CD4-positive, alpha-beta T cell treated with Interleukin-6 for 4 hours (primary cell): Measurements from ENCODE around the gene TCF15.
"Not testable (repeated sequence)": the region's sequence is repeated elsewhere in the genome, so short reads cannot be mapped to it uniquely, and the experiment has no call there.

ENCODE experiments used
- DNase-seq: peaks from one replicate; pipeline ENCODE4 v3.0.0-alpha.2; 2020; ENCODE audit warnings: mixed read lengths

TCF15 gene

GRCh38 chr20:610130-611046 is at the start of gene TCF15:
TCF15 (minus strand) TSS chr20:610309; CDS start chr20:610237, 72 bp downstream.
- DNase-seq: no peak

GRCh38 chr20:658731-659291 is 48.7 kb upstream of the TCF15 start:
- no peak for DNase-seq

DNA sequence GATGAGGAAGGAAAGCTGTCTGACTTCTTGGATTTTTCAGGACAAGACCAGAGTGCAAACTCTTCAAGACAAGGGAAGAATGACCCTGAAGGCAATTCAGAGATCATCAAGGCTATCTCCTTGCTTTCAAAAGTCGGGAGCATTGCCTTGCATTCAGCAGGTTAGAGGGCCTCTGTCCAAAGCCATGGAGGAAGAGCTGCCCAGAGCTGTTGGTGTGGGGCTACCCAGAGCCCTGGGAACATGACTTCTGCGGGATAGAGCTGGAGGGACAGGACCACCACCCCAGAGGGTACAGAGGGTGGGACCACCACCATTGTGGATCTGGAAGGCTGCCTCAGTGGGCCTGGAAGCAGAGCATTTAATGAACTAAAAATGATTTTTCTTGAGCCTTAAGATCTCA is 48.1 kb upstream of the TCF15 start:
- DNase-seq: no peak

- no peak for DNase-seq
Observed at GRCh38 chr20:655726-656624, 45.9 kb upstream of the TCF15 start.

GRCh38 chr20:654417-654750 is 44.3 kb upstream of the TCF15 start:
- DNase-seq: no peak

DNA sequence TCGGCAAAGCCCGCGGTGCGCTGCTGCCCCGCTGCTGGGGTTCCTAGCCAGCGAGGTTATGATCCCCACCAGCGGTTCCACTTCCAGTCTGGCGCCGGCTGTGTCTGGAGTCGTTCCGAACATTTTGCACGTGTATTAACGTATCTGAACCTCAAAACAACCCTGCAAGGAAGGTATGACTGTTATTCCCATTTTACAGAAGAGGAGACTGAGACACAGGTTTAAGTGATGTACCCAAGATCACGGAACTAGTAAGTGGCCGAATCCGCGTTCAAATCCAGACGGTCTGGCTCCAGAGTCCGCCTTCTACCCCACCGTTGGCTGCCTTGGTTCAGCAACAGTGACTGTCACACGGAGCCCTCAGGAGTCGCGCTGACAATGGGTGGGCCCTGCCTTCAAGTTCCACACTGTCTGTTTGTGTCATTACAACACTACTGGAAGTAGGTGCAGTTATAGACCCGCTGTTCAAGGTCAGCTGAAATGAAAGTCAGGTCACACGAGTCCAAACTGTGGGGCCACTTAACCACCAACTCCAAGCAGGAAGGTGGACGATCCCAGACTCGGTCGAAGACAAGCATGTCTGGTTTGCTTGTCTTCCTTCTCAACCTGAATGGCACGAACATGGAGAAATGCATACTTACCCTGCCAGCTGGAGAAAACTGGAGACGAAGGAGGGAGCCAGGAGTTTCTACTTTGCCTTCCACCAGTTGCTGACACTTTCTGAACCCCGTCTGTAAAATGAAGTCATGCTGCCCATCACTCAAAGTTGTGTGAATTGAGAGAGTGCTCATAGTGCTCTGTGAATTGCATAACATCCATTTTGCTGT is 43.7 kb upstream of the TCF15 start:
- DNase-seq: no peak

- peak; percentile 84 for DNase-seq
Observed at GRCh38 chr20:653110-653589, 43.0 kb upstream of the TCF15 start, which contains the start of gene SRXN1. SRXN1 (minus strand) TSS chr20:653200; CDS start chr20:653185, 15 bp downstream.

- peak; percentile 7 for DNase-seq
Observed at GRCh38 chr20:652615-653109, 42.6 kb upstream of the TCF15 start.

- no peak for DNase-seq
Observed at GRCh38 chr20:651713-652614, 41.9 kb upstream of the TCF15 start.

DNA sequence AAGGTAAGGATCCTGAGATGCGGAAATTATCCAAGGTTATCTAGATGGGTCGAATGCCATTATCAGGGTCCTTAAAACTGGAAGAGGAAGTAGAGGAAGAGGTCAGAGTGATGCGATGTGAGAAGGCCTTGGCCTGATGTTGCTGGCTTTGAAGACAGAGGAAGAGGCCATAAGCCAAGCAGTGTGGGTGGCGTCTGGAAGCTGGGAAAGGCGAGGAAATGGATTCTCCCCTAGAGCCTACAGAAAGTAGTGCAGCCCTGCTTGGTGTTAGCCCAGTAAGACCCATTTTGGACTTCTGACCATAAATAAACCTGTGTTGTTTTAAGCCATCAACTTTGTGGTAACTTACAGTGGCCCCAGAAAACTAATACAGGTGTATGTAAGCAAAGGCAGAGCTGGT is 40.8 kb upstream of the TCF15 start:
- DNase-seq: no peak

DNA sequence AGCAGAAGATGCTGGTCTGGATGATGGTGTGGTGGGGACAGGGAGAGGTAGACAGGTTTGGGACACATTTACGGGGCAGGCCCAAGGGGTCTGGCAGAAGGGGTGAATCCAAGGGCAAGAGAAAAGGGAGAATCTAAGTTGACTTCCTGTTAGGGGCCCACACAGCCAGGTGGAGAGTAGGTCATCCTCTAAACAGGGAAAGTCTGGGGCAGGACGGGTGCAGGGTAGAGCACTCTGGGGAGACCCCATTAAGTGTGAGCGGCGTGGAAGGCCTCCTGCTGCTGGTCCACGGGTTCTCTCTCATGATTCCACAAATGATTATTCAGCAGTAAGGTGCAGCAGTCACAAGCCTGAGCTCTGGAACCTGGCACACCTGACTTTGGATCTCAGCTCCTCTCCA is 40.2 kb upstream of the TCF15 start:
- no peak for DNase-seq

DNA sequence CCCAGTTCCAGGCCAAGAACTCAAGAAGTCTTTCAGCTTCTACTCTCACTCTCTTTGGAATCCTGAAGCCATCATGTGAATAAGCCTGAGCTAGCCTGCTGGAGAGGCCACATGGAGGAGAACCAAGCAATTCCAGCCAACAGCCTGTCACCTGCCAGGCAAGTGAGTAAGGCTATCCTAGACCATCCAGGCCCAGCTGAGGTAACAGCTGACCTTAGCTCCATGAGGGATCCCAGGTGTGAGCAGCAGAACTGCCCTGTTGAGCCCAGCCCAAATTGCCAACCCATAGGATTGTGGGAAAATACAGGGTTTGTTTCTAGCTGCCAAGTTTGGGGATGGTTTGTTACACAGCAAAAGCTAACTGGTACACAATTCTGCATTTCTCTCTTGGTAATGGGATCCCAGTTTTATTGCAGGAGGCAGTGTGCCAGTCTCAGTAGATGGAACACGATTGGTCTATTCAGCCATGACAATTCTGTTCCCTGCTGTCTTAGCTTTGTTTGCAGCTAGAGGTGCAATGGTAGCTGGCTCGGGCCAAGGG is 37.4 kb upstream of the TCF15 start:
- no peak for DNase-seq

DNA sequence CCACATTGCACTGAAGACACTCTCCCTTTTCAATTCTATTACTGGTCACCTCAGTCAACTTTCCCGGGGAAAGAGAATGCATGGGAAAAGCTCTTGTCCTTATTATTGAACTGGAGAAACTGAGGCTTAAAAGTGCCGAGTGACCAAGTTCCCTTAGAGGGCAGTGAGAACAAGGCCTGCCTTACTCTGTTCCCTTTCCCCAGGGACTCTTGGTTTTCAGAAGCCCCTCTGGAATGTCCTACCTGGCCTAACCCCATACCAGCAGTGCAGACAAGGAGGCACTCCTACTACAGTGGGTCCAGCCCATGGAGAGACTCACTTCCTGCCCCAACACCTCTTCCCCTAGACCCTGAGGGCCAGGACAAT is 36.7 kb upstream of the TCF15 start:
- DNase-seq: no peak

DNA sequence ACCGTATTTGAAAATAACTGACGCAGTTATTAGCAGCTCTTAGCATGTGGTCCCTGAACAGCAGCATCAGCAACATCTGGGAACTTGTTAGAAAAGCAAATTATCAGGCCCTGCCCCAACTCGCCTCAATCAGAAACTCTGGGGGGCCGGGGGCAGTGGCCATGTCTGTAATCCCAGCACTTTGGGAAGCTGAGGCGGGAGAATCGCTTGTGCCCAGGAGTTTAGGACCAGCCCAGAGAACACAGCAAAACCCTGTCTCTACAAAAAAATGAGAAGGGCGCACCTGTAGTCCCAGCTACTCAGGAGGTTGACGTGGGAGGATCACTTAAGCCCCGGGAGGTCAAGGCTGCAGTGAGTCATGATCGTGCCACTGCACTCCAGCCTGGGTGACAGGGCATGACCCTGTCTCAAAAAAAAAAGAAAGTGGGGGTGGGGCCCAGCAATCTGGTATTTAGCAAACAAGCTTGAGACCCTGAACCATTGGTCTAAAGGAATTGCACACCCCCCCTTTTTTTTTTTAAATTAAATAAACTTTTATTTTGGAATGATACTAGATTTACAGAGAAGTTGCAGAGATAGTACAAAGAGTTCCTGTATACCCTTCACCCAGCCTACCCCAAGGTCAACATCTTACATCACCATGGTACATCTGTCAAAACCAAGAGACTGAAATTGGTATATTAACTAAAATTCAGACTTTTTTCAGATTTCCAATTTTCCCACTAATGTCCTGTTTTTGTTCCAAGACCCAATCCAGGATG is 36.2 kb upstream of the TCF15 start:
- DNase-seq: no peak

DNA sequence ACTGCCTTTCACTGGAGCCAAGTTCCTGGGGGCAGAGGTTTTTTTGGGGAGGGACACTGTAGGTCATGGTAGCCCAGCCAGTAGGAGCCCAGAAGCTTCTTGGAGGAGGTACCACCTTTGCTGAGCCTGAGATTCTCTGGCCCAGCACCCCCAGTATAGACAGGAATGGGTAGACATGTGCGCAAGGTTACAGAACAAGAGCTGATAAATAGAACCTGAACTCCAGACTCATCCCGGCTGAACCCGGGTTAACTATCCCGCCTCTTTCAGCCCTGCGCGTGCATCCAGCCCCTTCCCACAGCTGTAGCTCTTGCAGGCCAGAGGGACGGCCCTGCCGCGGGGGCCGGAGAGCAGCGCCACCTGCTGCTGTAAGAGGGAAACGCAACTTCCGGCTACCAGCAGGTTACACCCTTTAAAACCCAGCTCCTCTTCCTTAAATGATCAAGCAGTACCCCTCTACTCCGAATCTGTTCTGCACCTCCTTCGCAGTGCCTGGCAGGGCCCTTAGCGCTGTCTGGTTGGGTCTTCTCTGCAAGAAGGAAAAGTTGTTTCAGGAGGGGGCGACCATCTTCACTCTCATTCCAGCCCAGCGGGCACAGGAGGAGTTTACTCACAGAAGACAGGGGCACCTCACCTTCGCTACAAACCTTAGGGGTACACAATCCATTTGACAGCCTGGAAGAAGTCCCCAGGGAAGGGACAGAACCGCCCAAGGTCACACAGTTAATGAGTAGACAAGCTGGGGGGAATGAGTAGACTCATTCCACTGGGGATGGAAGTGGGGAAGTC is 35.4 kb upstream of the TCF15 start:
- DNase-seq: peak; percentile 65

DNA sequence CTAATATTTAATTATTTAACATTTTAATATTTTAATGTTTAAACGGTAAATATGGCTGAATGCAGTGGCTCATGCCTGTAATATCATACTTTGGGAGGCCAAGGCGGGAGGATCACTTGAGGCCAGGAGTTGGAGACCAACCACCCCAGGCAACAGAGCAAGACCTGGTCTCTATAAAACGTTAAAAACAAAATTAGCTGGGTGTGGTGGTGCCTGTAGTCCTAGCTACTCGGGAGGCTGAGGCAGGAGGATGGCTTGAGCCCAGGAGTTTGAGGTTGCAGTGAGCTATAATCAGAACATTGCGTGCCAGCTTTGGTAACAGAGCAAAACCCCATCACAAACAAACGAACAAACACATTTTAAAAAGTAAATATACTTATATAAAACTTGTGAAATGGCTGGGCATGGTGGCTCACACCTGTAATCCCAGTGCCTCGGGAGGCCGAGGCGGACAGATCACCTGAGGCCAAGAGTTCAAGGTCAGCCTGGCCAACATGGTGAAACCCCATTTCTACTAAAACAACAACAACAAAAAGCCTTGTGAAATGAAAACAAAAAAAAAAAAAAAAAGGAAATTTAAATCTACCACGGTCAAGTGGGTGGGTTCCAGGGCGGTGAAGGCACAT is 34.7 kb upstream of the TCF15 start:
- DNase-seq: no peak

DNA sequence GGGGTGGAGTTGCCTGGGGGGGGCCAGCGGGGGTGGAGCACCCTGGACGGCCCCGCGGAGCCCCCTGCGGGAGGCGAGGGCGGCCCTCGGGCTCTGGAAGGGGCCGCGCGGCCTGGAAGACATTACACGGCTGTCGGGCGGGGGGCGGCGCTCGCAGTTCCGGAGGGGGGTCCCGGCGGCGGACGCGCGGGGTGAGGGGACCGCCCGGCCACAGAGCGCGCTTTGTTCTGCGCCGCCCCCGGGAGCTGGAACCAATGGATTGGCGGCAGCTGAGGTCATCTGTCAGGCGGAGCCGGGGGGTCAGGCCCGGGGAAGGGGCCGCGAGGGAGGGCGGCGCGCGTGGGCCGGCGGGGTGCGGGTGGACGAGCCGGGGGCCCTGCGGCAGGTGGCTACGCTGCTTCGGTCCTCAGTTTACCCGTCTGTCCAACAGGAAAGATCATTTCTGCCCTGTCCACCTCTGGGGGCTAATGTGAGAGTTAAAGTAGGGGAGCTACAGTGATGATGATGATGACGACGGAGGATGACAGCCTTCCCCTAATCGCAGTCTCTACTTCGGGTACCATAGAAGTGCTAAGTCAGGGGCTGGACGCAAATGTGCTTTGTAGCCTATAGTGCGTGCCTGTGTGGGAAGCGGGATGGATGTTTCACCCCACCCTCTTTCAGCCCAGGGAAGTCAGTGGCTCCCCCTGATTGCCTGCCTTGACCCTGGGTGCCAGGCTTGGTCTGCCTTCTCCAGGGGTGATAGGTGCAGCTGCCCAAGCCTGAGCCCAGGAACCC is 32.5 kb upstream of the TCF15 start:
- DNase-seq: peak; percentile 4

GRCh38 chr20:642013-642397 is 31.9 kb upstream of the TCF15 start:
- DNase-seq: not testable (repeated sequence)
